ENCODE measurements around the gene CLDN1. TPM values are rescaled to one million over a fixed set of nuclear protein-coding genes. Genes with fewer than 3 reads are reported as not detected.

The CLDN1 gene
- total RNA-seq: under 1 TPM in 8 of 10 donors, not detected in 2; 0.10 to 0.78 (median 0.17) TPM
- polyA plus RNA-seq: under 1 TPM; 0.10 to 0.29 TPM
- long read RNA-seq, donor 1: 0 reads
- long read RNA-seq, donor 2: 0 reads
- long read RNA-seq, donor 3: 0 reads

GRCh38 chr3:190321789-190322603, at the start of gene CLDN1:
Gene CLDN1, minus strand, starts transcription at chr3:190322446. Its CDS starts 240 bp downstream, at chr3:190322206.
- peak within 1 kb of the TSS; percentile 38 to 68 (median 58) for H3K4me3 ChIP-seq
- ATAC-seq (peak; percentile 89 to 96 (median 94)), DNase-seq (peak; percentile 72 to 81)
- H3K36me3 ChIP-seq: no peaks in the 10 kb centered on the region
- no peak within 1 kb of the TSS for H3K27ac ChIP-seq
- no peaks in the 10 kb centered on the region for H3K9me3 ChIP-seq
- intact Hi-C loops (cut with DNase I): loop anchor here in 9 of 10 donors (1.0 to 10.0 kb wide), 9 partner anchors 95 to 361 kb away; no protein-coding TSS in a partner anchor
- TF ChIP-seq, protein P1, sequence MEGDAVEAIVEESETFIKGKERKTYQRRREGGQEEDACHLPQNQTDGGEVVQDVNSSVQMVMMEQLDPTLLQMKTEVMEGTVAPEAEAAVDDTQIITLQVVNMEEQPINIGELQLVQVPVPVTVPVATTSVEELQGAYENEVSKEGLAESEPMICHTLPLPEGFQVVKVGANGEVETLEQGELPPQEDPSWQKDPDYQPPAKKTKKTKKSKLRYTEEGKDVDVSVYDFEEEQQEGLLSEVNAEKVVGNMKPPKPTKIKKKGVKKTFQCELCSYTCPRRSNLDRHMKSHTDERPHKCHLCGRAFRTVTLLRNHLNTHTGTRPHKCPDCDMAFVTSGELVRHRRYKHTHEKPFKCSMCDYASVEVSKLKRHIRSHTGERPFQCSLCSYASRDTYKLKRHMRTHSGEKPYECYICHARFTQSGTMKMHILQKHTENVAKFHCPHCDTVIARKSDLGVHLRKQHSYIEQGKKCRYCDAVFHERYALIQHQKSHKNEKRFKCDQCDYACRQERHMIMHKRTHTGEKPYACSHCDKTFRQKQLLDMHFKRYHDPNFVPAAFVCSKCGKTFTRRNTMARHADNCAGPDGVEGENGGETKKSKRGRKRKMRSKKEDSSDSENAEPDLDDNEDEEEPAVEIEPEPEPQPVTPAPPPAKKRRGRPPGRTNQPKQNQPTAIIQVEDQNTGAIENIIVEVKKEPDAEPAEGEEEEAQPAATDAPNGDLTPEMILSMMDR (IDR thresholded peaks at IDR 0.05): peak in 8 of 9 donors; percentile 91 to 99 (median 96)
- 5% methylated on average over 60 to 64 of the region's 64 CpGs for WGBS, 2 donors
- peaks cover 0 to 25% (median 12%) of the 10 kb centered on the region in 9 donors for H3K4me1 ChIP-seq
- peaks cover 0 to 33% (median 13%) of the 10 kb centered on the region in 7 donors for H3K27me3 ChIP-seq

- no peak overlapping the region for H3K27ac ChIP-seq
- WGBS, 2 donors: 58 to 67% methylated on average over 2 of the region's 2 CpGs
- intact Hi-C loops (cut with DNase I): no loop called here
- ATAC-seq (no peak), DNase-seq (no peak)
- H3K27me3 ChIP-seq: peaks cover 0 to 5% (median 0%) of the 10 kb centered on the region in 7 donors
- TF ChIP-seq, protein P1 (IDR thresholded peaks at IDR 0.05): no peak
- H3K36me3 ChIP-seq: no peaks in the 10 kb centered on the region
- no peaks in the 10 kb centered on the region for H3K9me3 ChIP-seq
- no peak overlapping the region for H3K4me3 ChIP-seq
- no peaks in the 10 kb centered on the region for H3K4me1 ChIP-seq
These were observed 48.9 kb upstream of the CLDN1 start for GRCh38 chr3:190371152-190371551.

- TF ChIP-seq, protein P1 (IDR thresholded peaks at IDR 0.05): no peak
- intact Hi-C loops (cut with DNase I): no loop called here
- no peak overlapping the region for H3K4me3 ChIP-seq
- H3K9me3 ChIP-seq: no peaks in the 10 kb centered on the region
- ATAC-seq (no peak), DNase-seq (no peak)
- WGBS, 2 donors: 88 to 93% methylated on average over 2 of the region's 2 CpGs
- H3K27me3 ChIP-seq: no peaks in the 10 kb centered on the region
- H3K36me3 ChIP-seq: no peaks in the 10 kb centered on the region
- no peaks in the 10 kb centered on the region for H3K4me1 ChIP-seq
- no peak overlapping the region for H3K27ac ChIP-seq
These were observed 48.1 kb upstream of the CLDN1 start for GRCh38 chr3:190370369-190370768.

- Histone ChIP-seq H3K36me3 (no peaks in the 10 kb centered on the region), H3K4me3 (no peak overlapping the region), H3K4me1 (no peaks in the 10 kb centered on the region), H3K27me3 (no peaks in the 10 kb centered on the region), H3K27ac (no peak overlapping the region), H3K9me3 (no peaks in the 10 kb centered on the region)
- intact Hi-C loops (cut with DNase I): no loop called here
- WGBS, 2 donors: 64 to 71% methylated on average over 5 of the region's 5 CpGs
- TF ChIP-seq, protein P1 (IDR thresholded peaks at IDR 0.05): no peak
- DNase-seq: no peak
- ATAC-seq: no peak
These were observed 47.5 kb upstream of the CLDN1 start for GRCh38 chr3:190369668-190370295.
